Measurements from ENCODE around the gene MYO1D. TPM values are rescaled to one million over a fixed set of nuclear protein-coding genes. Genes with fewer than 3 reads are reported as not detected.
A peak's percentile ranks its signal among the peaks of the same experiment; 100 is the strongest.

MYO1D gene
- total and polyA plus RNA-seq, 2 donors (not counting 3 experiments of a cell fraction or from before 2014, with no cell fraction given) = 37.8 to 85.5 TPM

GRCh38 chr17:32723310-32723955 is 153.5 kb downstream of the MYO1D start:
- BruUV-seq (replicated peaks) = no TSS peak
- Histone ChIP-seq H3K9me3 (replicated peaks; ENCODE audit: control insufficient read depth, insufficient read depth, low read length) (no peaks in the 10 kb centered on the region), H3K9ac (replicated peaks; ENCODE audit: extremely low read depth, insufficient read depth, low read length) (no peak overlapping the region), H3K79me2 (ENCODE audit: control insufficient read depth, insufficient read depth, low read length) (no peaks in the 10 kb centered on the region), H3K27me3 (ENCODE audit: control insufficient read depth in 2 of 2, insufficient read depth in 2 of 2, low read length in 2 of 2) (no peaks in the 10 kb centered on the region), H3K4me1 (ENCODE audit: control insufficient read depth, extremely low read depth, insufficient read depth, low read length) (no peaks in the 10 kb centered on the region), H3K4me2 (ENCODE audit: insufficient read depth, low read length) (no peak overlapping the region), H3K36me3 (ENCODE audit: control insufficient read depth in 2 of 2, extremely low read depth in 1 of 2, insufficient read depth in 2 of 2, low read length in 2 of 2) (no peaks in the 10 kb centered on the region), H3K4me3 (replicated peaks in 1 of 3; ENCODE audit: insufficient read depth in 1 of 3, low read depth in 1 of 3, low read length in 3 of 3) (no peak overlapping the region), H3K27ac (ENCODE audit: insufficient read depth, low read depth, low read length) (no peak overlapping the region), H4K20me1 (replicated peaks; ENCODE audit: control insufficient read depth, extremely low read depth, insufficient read depth, low read length) (no peaks in the 10 kb centered on the region), H3K9me1 (replicated peaks; ENCODE audit: control insufficient read depth, extremely low read depth, insufficient read depth, low read length) (no peaks in the 10 kb centered on the region), H2AFZ (ENCODE audit: low read depth, low read length) (no peak overlapping the region)
- intact Hi-C loops (cut with micrococcal nuclease) (no loop called here), dilution Hi-C loops (cut with MboI; ENCODE audit: extremely low pct_ligation_motif_present, low sequenced_read_pairs) (no loop called here)
- DNase-seq (ENCODE audit: low read depth, low spot score) (no peak), FAIRE-seq (no peak)
- POLR2A ChIA-PET = no interaction called here
- TF ChIP-seq FOS (IDR thresholded peaks at IDR 0.05; ENCODE audit: borderline replicate concordance, insufficient read depth, low read length) = no peak
- no peak for TF ChIP-seq MAX (IDR thresholded peaks at IDR 0.05; ENCODE audit: insufficient read depth, insufficient read length)
- no peak for TF ChIP-seq CTCF (IDR thresholded peaks at IDR 0.05; ENCODE audit: extremely low read depth in 1 of 2, insufficient read depth in 1 of 2, low read depth in 1 of 2, low read length in 2 of 2)
- TF ChIP-seq JUN (IDR thresholded peaks at IDR 0.05; ENCODE audit: borderline replicate concordance, insufficient read depth, insufficient read length, low read depth) = no peak
- CTCF ChIA-PET = interaction anchor here (1.4 to 2.1 kb wide), 2 partner anchors 9 to 64 kb away, joined by 3 to 5 read pairs; no protein-coding TSS in a partner anchor

- no peak overlapping the region for H3K4me2 ChIP-seq (ENCODE audit: insufficient read depth, low read length)
- POLR2A ChIA-PET = no interaction called here
- CTCF ChIA-PET = interaction anchor here (1.4 to 2.1 kb wide), 2 partner anchors 8 to 64 kb away, joined by 3 to 5 read pairs; no protein-coding TSS in a partner anchor
- no peak overlapping the region for H3K4me3 ChIP-seq (replicated peaks in 1 of 3; ENCODE audit: insufficient read depth in 1 of 3, low read depth in 1 of 3, low read length in 3 of 3)
- H3K36me3 ChIP-seq (ENCODE audit: control insufficient read depth in 2 of 2, extremely low read depth in 1 of 2, insufficient read depth in 2 of 2, low read length in 2 of 2) = no peaks in the 10 kb centered on the region
- no peak for FAIRE-seq
- no peak overlapping the region for H2AFZ ChIP-seq (ENCODE audit: low read depth, low read length)
- no TSS peak for BruUV-seq (replicated peaks)
- intact Hi-C loops (cut with micrococcal nuclease) (no loop called here), dilution Hi-C loops (cut with MboI; ENCODE audit: extremely low pct_ligation_motif_present, low sequenced_read_pairs) (no loop called here)
- no peak overlapping the region for H3K9ac ChIP-seq (replicated peaks; ENCODE audit: extremely low read depth, insufficient read depth, low read length)
- no peaks in the 10 kb centered on the region for H3K9me3 ChIP-seq (replicated peaks; ENCODE audit: control insufficient read depth, insufficient read depth, low read length)
- no peaks in the 10 kb centered on the region for H3K4me1 ChIP-seq (ENCODE audit: control insufficient read depth, extremely low read depth, insufficient read depth, low read length)
- DNase-seq (ENCODE audit: low read depth, low spot score) = no peak
- no peaks in the 10 kb centered on the region for H3K9me1 ChIP-seq (replicated peaks; ENCODE audit: control insufficient read depth, extremely low read depth, insufficient read depth, low read length)
- no peaks in the 10 kb centered on the region for H4K20me1 ChIP-seq (replicated peaks; ENCODE audit: control insufficient read depth, extremely low read depth, insufficient read depth, low read length)
- no peaks in the 10 kb centered on the region for H3K79me2 ChIP-seq (ENCODE audit: control insufficient read depth, insufficient read depth, low read length)
- TF ChIP-seq JUN (IDR thresholded peaks at IDR 0.05; ENCODE audit: borderline replicate concordance, insufficient read depth, insufficient read length, low read depth) (peak; percentile 6), CTCF (IDR thresholded peaks at IDR 0.05; ENCODE audit: extremely low read depth in 1 of 2, insufficient read depth in 1 of 2, low read depth in 1 of 2, low read length in 2 of 2) (no peak)
- no peaks in the 10 kb centered on the region for H3K27me3 ChIP-seq (ENCODE audit: control insufficient read depth in 2 of 2, insufficient read depth in 2 of 2, low read length in 2 of 2)
- no peak overlapping the region for H3K27ac ChIP-seq (ENCODE audit: insufficient read depth, low read depth, low read length)
Measured at GRCh38 chr17:32722733-32723132, 154.2 kb downstream of the MYO1D start.
